Keratinocyte (primary cell): ENCODE results near the gene ZBTB20. TPM values are rescaled to one million over a fixed set of nuclear protein-coding genes. Genes with fewer than 3 reads are reported as not detected.

ENCODE experiments used
- DNase-seq: peaks from one replicate; pipeline ENCODE4 v3.0.0-alpha.2; 2011; ENCODE audit warnings: low read depth, missing footprints, low spot score
- FAIRE-seq: peaks from 2 replicates; lab custom pipeline; 2011; peaks lifted over from hg19 to GRCh38; lab: Jason Lieb, UNC
- H2AFZ ChIP-seq: 2 replicates; pipeline ENCODE4 v1.6.0; 2012; ENCODE audit warnings: low read length, control low read depth, inconsistent platforms; ENCODE audit not compliant: control insufficient read depth
- H3K27ac ChIP-seq: 2 replicates; pipeline ENCODE4 v1.5.1; 2011; ENCODE audit warnings: low read length; ENCODE audit not compliant: control insufficient read depth, insufficient read depth
- H3K27me3 ChIP-seq: 3 replicates; pipeline ENCODE4 v1.6.0; 2011; ENCODE audit warnings: low read length; ENCODE audit not compliant: control insufficient read depth, insufficient read depth; ENCODE audit errors: extremely low read depth
- H3K36me3 ChIP-seq, 2 experiments: 2 replicates in 1 of 2; 3 replicates in 1 of 2; pipeline ENCODE4 v1.5.1; 2011; ENCODE audit warnings: low read length in 2 of 2, mild to moderate bottlenecking in 1 of 2; ENCODE audit not compliant: control insufficient read depth in 2 of 2, insufficient read depth in 2 of 2; ENCODE audit errors: extremely low read depth in 1 of 2
- H3K4me1 ChIP-seq: 3 replicates; pipeline ENCODE4 v1.5.1; 2011; ENCODE audit warnings: low read length; ENCODE audit not compliant: control insufficient read depth, insufficient read depth; ENCODE audit errors: extremely low read depth
- H3K4me2 ChIP-seq: 3 replicates; pipeline ENCODE4 v1.6.0; 2011; ENCODE audit warnings: low read depth, low read length; ENCODE audit not compliant: control insufficient read depth, insufficient read depth; ENCODE audit errors: extremely low read depth
- H3K4me3 ChIP-seq, 3 experiments: fragments of 200-600 bp in 1 of 3; sonication (generic) in 1 of 3; 2 replicates in 2 of 3; 3 replicates in 1 of 3; pipeline ENCODE4 v1.5.1; 2011 to 2016; ENCODE audit warnings: low read length in 3 of 3, mild to moderate bottlenecking in 3 of 3, control low read depth in 2 of 3, inconsistent platforms in 1 of 3, low read depth in 1 of 3, mixed read lengths in 1 of 3, mixed run types in 1 of 3, moderate library complexity in 1 of 3; ENCODE audit not compliant: control insufficient read depth in 2 of 3, insufficient read depth in 2 of 3; ENCODE audit errors: extremely low read depth in 1 of 3
- H3K79me2 ChIP-seq: 2 replicates; pipeline ENCODE4 v1.6.0; 2012; ENCODE audit warnings: low read length; ENCODE audit not compliant: control insufficient read depth, insufficient read depth
- H3K9ac ChIP-seq: 3 replicates; pipeline ENCODE4 v1.6.0; 2011; ENCODE audit warnings: low read length; ENCODE audit not compliant: control insufficient read depth, insufficient read depth; ENCODE audit errors: extremely low read depth
- H3K9me1 ChIP-seq: 3 replicates; pipeline ENCODE4 v1.6.0; 2011; ENCODE audit warnings: low read length; ENCODE audit not compliant: control insufficient read depth, insufficient read depth; ENCODE audit errors: extremely low read depth
- H3K9me3 ChIP-seq: 2 replicates; pipeline ENCODE4 v1.5.1; 2012; ENCODE audit warnings: low read depth, low read length; ENCODE audit not compliant: control insufficient read depth
- H4K20me1 ChIP-seq: 3 replicates; pipeline ENCODE4 v1.6.0; 2011; ENCODE audit warnings: low read length; ENCODE audit not compliant: control insufficient read depth, insufficient read depth; ENCODE audit errors: extremely low read depth
- CTCF ChIP-seq, 3 experiments: IDR thresholded peaks in 1 of 3; conservative IDR thresholded peaks in 1 of 3; optimal IDR thresholded peaks in 1 of 3; 2 replicates in 2 of 3; 3 replicates in 1 of 3; pipeline versions ENCODE3 to v1.5.1; 2011; ENCODE audit warnings: low read length in 3 of 3, mild to moderate bottlenecking in 3 of 3, moderate library complexity in 2 of 3, control low read depth in 1 of 3, inconsistent platforms in 1 of 3; ENCODE audit not compliant: insufficient read depth in 2 of 3; ENCODE audit errors: extremely low read depth in 1 of 3
- EZH2 ChIP-seq: IDR thresholded peaks from one replicate; pipeline ENCODE4 v1.6.1; 2012; ENCODE audit warnings: inconsistent platforms, mild to moderate bottlenecking, low read length, moderate library complexity
- dilution Hi-C: fragments of 300-500 bp; cut with MboI; formaldehyde crosslinking; loops from one replicate; pipeline ENCODE4 v1.7.0; 2020; ENCODE audit warnings: low sequenced_read_pairs; ENCODE audit not compliant: extremely low pct_ligation_motif_present
- polyA plus RNA-seq, 5 experiments: library from polyadenylated mRNA; depleted of rRNA in 3 of 5; stranded (reverse) in 3 of 5; stranded (forward) in 1 of 5; unstranded in 1 of 5; fragments of >200 nt; gene quantifications; 1 replicate in 1 of 5; 2 replicates in 3 of 5; 3 replicates in 1 of 5; pipeline versions ENCODE4 v1.2.1 to v1.2.3, GENCODE V29; 2011 to 2012; ENCODE audit warnings: missing spikeins in 2 of 5, low read depth in 1 of 5, low replicate concordance in 1 of 5

The ZBTB20 gene
- polyA plus RNA-seq, 1 donor (not counting 4 experiments of a cell fraction or from before 2014, with no cell fraction given): 0.52 TPM

GRCh38 chr3:114794894-114795630, 352.0 kb downstream of the ZBTB20 start:
- no peak for TF ChIP-seq EZH2
- no peak for TF ChIP-seq CTCF (optimal IDR thresholded peaks at IDR 0.05 in 1 of 3, IDR thresholded peaks at IDR 0.05 in 1 of 3, conservative IDR thresholded peaks at IDR 0.05 in 1 of 3; ENCODE audit: extremely low read depth in 1 of 3, insufficient read depth in 2 of 3, low read length in 3 of 3)
- dilution Hi-C loops: no loop called here
- no peak for FAIRE-seq

DNA sequence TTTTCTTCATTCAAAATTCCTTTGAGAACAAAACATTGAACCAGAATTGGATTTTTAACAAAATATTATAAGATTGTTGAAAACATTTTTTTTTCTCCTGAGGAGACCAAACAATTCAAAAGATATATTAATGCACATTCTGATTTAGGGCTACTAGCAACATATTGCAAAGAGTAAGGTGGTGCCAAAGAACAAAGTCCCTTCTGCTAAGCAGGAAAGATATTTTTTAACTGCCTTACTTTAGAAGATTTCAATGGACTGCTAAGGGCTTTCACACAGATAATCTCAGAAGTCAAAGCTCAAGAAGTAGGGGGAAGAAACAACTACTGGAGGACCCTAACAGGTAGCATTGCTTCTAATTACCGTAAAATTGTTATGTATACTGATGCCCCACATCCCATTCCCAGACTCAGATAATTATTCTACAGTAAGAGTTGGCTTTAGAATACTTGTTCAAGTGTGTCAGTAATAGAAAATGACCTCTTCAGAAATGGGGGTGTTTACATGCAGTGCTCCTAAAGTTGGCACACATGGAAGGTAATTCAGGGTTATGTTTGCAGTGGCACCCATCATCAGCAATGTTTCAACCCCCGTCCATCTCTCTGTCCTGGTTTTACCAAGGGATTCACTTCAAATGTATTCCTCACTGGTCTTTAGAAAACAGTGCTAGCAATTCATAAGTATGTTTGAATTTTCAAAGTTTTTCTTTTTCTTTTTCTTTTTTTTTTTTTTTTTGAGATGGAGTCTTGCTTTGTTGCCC, 354.7 kb downstream of the ZBTB20 start:
- no peak for DNase-seq
- no peaks in the 10 kb centered on the region for H3K79me2 ChIP-seq
- no peaks in the 10 kb centered on the region for H3K9me3 ChIP-seq
- H3K27ac ChIP-seq: no peak overlapping the region
- no peaks in the 10 kb centered on the region for H3K27me3 ChIP-seq
- no peak overlapping the region for H2AFZ ChIP-seq
- H3K9me1 ChIP-seq: no peaks in the 10 kb centered on the region
- H3K36me3 ChIP-seq: no peaks in the 10 kb centered on the region
- FAIRE-seq: no peak
- no peak overlapping the region for H3K4me2 ChIP-seq
- dilution Hi-C loops: no loop called here
- no peaks in the 10 kb centered on the region for H4K20me1 ChIP-seq
- no peak overlapping the region for H3K4me3 ChIP-seq
- no peaks in the 10 kb centered on the region for H3K4me1 ChIP-seq
- TF ChIP-seq EZH2 (no peak), CTCF (optimal IDR thresholded peaks at IDR 0.05 in 1 of 3, IDR thresholded peaks at IDR 0.05 in 1 of 3, conservative IDR thresholded peaks at IDR 0.05 in 1 of 3; ENCODE audit: extremely low read depth in 1 of 3, insufficient read depth in 2 of 3, low read length in 3 of 3) (no peak)
- H3K9ac ChIP-seq: no peak overlapping the region

More at GRCh38 chr3:114794894-114795630, 352.0 kb downstream of the ZBTB20 start:
- DNase-seq: no peak
- H3K79me2 ChIP-seq: no peaks in the 10 kb centered on the region
- H3K9me3 ChIP-seq: no peaks in the 10 kb centered on the region
- no peak overlapping the region for H2AFZ ChIP-seq
- no peaks in the 10 kb centered on the region for H3K4me1 ChIP-seq
- H4K20me1 ChIP-seq: no peaks in the 10 kb centered on the region
- no peaks in the 10 kb centered on the region for H3K9me1 ChIP-seq
- H3K4me2 ChIP-seq: no peak overlapping the region
- H3K27ac ChIP-seq: no peak overlapping the region
- H3K4me3 ChIP-seq: no peak overlapping the region
- H3K9ac ChIP-seq: no peak overlapping the region
- H3K36me3 ChIP-seq: no peaks in the 10 kb centered on the region
- no peaks in the 10 kb centered on the region for H3K27me3 ChIP-seq
